Right hindlimb (tissue), 1 donor: Measurements from ENCODE around the gene CNPY2.
"Not testable (repeated sequence)": the region's sequence is repeated elsewhere in the genome, so short reads cannot be mapped to it uniquely, and the experiment has no call there.

Source experiments
- DNase-seq: peaks from one replicate; pipeline ENCODE4 v3.0.0-alpha.2; 2018

Gene CNPY2

GRCh38 chr12:56297400-56297799 is 18.4 kb downstream of the CNPY2 start:
- DNase-seq = no peak

GRCh38 chr12:56296295-56296694 is 19.5 kb downstream of the CNPY2 start:
- no peak for DNase-seq

GRCh38 chr12:56293795-56294194 is 22.0 kb downstream of the CNPY2 start:
- no peak for DNase-seq

GRCh38 chr12:56288705-56289387 is 26.9 kb downstream of the CNPY2 start:
- DNase-seq = no peak

GRCh38 chr12:56286044-56286830 is 29.6 kb downstream of the CNPY2 start:
- DNase-seq = no peak

GRCh38 chr12:56284263-56284662 is 31.5 kb downstream of the CNPY2 start:
- DNase-seq = not testable (repeated sequence)

- no peak for DNase-seq
Measured at GRCh38 chr12:56282579-56282978, 33.2 kb downstream of the CNPY2 start.

- DNase-seq = no peak
Measured at GRCh38 chr12:56282030-56282429, 33.8 kb downstream of the CNPY2 start.

GRCh38 chr12:56280849-56281248 is 34.9 kb downstream of the CNPY2 start:
- DNase-seq = no peak

GRCh38 chr12:56278905-56279304 is 36.9 kb downstream of the CNPY2 start:
- DNase-seq = no peak

- DNase-seq = no peak
Measured at GRCh38 chr12:56274299-56274698, 41.5 kb downstream of the CNPY2 start.

- DNase-seq = not testable (repeated sequence)
Measured at GRCh38 chr12:56272468-56272867, 43.3 kb downstream of the CNPY2 start.

- no peak for DNase-seq
Measured at GRCh38 chr12:56271031-56271430, 44.8 kb downstream of the CNPY2 start.

- DNase-seq = no peak
Measured at GRCh38 chr12:56267443-56268071, 48.2 kb downstream of the CNPY2 start.

- DNase-seq = peak; percentile 94
Measured at GRCh38 chr12:56266693-56267442, 48.9 kb downstream of the CNPY2 start, which contains the start of gene COQ10A. TSS of gene COQ10A (plus strand) at chr12:56266942. CDS start at chr12:56267119, 177 bp downstream.

- DNase-seq = not testable (repeated sequence)
Measured at GRCh38 chr12:56266068-56266692, 49.6 kb downstream of the CNPY2 start.

- DNase-seq = not testable (repeated sequence)
Measured at GRCh38 chr12:56262955-56263354, 52.8 kb downstream of the CNPY2 start.

GRCh38 chr12:56261503-56262232 is 54.1 kb downstream of the CNPY2 start:
- no peak for DNase-seq

GRCh38 chr12:56260921-56261320 is 54.9 kb downstream of the CNPY2 start:
- no peak for DNase-seq

GRCh38 chr12:56260380-56260779 is 55.4 kb downstream of the CNPY2 start:
- no peak for DNase-seq
